ENCODE results near the gene PTPN13. TPM values are rescaled to one million over a fixed set of nuclear protein-coding genes. Genes with fewer than 3 reads are reported as not detected.
A peak's percentile ranks its signal among the peaks of the same experiment; 100 is the strongest.

PTPN13 gene
- total and polyA plus RNA-seq, 4 donors: 21.7 to 170 (median 44.6) TPM

DNA sequence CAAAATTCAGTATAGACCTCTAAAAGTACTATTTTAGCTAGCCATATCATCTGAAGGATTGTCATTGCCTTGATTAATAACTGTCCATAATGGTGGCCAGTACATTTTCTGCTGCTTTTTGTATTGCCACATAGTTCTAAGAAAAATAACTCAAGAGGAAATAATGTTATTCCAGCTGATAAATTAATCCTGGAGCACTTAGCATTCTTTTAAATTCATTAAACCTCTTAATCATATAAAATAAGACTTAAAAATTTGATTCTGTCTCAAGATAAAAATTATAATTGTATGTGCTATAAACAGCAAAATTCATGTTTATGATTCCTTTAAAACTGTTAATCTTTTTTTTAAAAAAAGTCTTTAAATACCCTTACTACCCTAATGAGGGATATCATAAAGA, 12.7 kb downstream of the PTPN13 start:
- H3K27ac ChIP-seq (ENCODE audit: low read depth, low read length): no peak overlapping the region
- no peaks in the 10 kb centered on the region for H3K27me3 ChIP-seq (ENCODE audit: control insufficient read depth, insufficient read depth, low read length)
- H3K4me3 ChIP-seq (ENCODE audit: low read depth, low read length): no peak overlapping the region
- no peaks in the 10 kb centered on the region for H3K36me3 ChIP-seq (ENCODE audit: control insufficient read depth, insufficient read depth, low read length)
- H3K4me1 ChIP-seq (ENCODE audit: control insufficient read depth, insufficient read depth, low read length): no peaks in the 10 kb centered on the region
- DNase-seq (ENCODE audit: low read depth in 4 of 6, low spot score in 6 of 6): no peak
- no peaks in the 10 kb centered on the region for H3K9me3 ChIP-seq (ENCODE audit: control insufficient read depth, insufficient read depth, low read length)

DNA sequence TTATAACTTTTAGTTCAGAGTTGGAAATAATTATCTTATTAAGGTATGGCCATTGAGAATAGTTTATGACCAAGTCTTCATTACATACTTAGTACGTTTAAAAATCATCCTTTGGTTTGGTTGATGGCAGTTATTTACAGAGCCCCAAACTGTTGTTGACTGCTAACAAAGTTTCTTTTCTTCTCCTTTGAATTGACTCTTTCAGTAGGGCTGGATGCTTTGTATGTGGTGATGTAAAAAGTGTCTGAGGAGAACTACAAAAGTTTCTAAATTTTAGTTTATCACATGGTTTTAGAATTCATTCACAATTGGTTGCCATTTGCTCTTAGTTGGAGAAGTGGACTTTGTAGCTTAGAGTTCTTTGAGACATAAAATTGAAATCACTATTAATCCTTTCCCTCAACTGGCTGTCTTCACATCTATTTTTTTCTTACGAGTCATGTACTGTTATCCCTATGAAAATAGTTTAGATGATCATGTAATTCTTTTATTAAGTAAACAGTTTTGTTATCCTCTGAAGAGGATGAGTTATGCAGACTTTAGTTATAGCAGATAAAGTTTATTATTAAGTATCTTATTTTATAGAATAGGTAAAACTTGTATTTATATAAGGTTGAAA, 14.8 kb downstream of the PTPN13 start:
- peak in 1 of 6 donors; percentile 16 for DNase-seq (ENCODE audit: low read depth in 4 of 6, low spot score in 6 of 6)
- H3K9me3 ChIP-seq (ENCODE audit: control insufficient read depth, insufficient read depth, low read length): no peaks in the 10 kb centered on the region
- H3K4me3 ChIP-seq (ENCODE audit: low read depth, low read length): no peak overlapping the region

DNA sequence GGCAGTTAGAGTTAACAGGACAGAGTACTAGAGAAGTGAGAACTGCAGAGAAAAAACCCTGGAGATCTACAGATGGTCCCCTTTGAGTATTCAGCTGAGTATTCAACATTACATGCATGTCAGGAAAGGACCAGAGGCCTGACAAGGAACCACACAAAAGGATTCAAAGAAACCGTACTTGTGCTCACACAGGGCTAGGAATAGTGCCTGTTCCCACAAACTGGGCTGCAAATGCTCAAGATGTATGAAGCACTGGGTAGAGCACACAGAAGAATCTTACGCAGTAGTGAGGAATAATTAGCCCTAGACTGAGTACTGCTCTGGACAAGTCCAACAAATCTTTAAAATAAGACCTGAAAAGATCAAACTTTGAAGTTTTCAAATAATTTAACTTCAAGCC, 17.6 kb downstream of the PTPN13 start:
- no peaks in the 10 kb centered on the region for H3K27me3 ChIP-seq (ENCODE audit: control insufficient read depth, insufficient read depth, low read length)

More for the DNA sequence above, 14.8 kb downstream of the PTPN13 start:
- H3K27ac ChIP-seq (ENCODE audit: low read depth, low read length): peak overlapping the region; percentile 6
- H3K27me3 ChIP-seq (ENCODE audit: control insufficient read depth, insufficient read depth, low read length): no peaks in the 10 kb centered on the region
- WGBS (ENCODE audit: insufficient coverage): no CpG with 5 or more reads among the region's 2 CpGs
- H3K36me3 ChIP-seq (ENCODE audit: control insufficient read depth, insufficient read depth, low read length): no peaks in the 10 kb centered on the region
- H3K4me1 ChIP-seq (ENCODE audit: control insufficient read depth, insufficient read depth, low read length): peaks cover 2% of the 10 kb centered on the region

DNA sequence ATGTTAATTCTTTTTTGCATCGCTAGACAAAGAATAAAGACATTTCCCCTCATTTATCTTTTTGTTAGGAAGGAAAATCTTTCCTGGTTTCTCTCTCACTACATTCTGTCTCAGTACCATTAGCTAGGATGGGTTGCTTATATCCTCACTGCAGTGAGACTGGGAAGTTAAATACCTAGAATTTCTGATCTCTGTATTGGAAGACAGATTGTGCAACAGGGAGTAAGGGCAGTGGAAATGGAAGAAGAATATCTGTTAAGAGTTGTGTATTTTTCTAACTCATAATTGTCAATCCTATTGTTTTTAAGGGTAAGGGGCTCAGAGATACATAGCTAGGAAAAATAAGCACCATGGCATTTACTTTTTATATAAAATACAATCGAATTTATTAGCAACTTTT, 19.6 kb downstream of the PTPN13 start:
- Histone ChIP-seq H3K4me3 (ENCODE audit: low read depth, low read length) (no peak overlapping the region), H3K27ac (ENCODE audit: low read depth, low read length) (no peak overlapping the region), H3K27me3 (ENCODE audit: control insufficient read depth, insufficient read depth, low read length) (no peaks in the 10 kb centered on the region), H3K9me3 (ENCODE audit: control insufficient read depth, insufficient read depth, low read length) (no peaks in the 10 kb centered on the region), H3K4me1 (ENCODE audit: control insufficient read depth, insufficient read depth, low read length) (peaks cover 2% of the 10 kb centered on the region), H3K36me3 (ENCODE audit: control insufficient read depth, insufficient read depth, low read length) (no peaks in the 10 kb centered on the region)
- DNase-seq (ENCODE audit: low read depth in 4 of 6, low spot score in 6 of 6): no peak
- no CpG with 5 or more reads among the region's 2 CpGs for WGBS (ENCODE audit: insufficient coverage)

More for the DNA sequence above, 17.6 kb downstream of the PTPN13 start:
- Histone ChIP-seq H3K36me3 (ENCODE audit: control insufficient read depth, insufficient read depth, low read length) (no peaks in the 10 kb centered on the region), H3K4me1 (ENCODE audit: control insufficient read depth, insufficient read depth, low read length) (peaks cover 2% of the 10 kb centered on the region), H3K9me3 (ENCODE audit: control insufficient read depth, insufficient read depth, low read length) (no peaks in the 10 kb centered on the region), H3K4me3 (ENCODE audit: low read depth, low read length) (no peak overlapping the region), H3K27ac (ENCODE audit: low read depth, low read length) (no peak overlapping the region)
- WGBS (ENCODE audit: insufficient coverage): 38% methylated on average over 2 of the region's 2 CpGs
- peak in 2 of 6 donors; percentile 13 to 49 for DNase-seq (ENCODE audit: low read depth in 4 of 6, low spot score in 6 of 6)

DNA sequence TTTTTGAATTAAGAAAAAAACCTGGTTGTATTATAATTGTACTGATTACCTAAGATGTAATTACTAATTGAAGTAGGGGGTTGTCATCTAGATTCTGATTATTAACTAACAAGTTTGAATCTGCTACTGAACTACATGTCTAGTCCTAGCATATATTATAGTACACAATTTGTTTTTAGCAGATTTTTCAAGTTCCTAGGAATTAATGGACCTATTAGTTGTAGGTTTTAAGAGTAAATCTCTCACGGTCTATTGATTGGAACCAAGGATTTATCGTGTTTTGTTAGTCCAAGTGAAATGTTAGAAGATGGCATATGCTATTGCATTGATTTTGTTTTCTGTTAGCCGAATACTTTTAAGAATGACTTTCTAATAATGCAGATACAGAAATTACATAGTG, 20.8 kb downstream of the PTPN13 start:
- H3K4me1 ChIP-seq (ENCODE audit: control insufficient read depth, insufficient read depth, low read length): peaks cover 2% of the 10 kb centered on the region
- H3K27ac ChIP-seq (ENCODE audit: low read depth, low read length): no peak overlapping the region
- H3K9me3 ChIP-seq (ENCODE audit: control insufficient read depth, insufficient read depth, low read length): no peaks in the 10 kb centered on the region
- H3K27me3 ChIP-seq (ENCODE audit: control insufficient read depth, insufficient read depth, low read length): no peaks in the 10 kb centered on the region
- no CpG with 5 or more reads among the region's 3 CpGs for WGBS (ENCODE audit: insufficient coverage)
- no peaks in the 10 kb centered on the region for H3K36me3 ChIP-seq (ENCODE audit: control insufficient read depth, insufficient read depth, low read length)
- no peak overlapping the region for H3K4me3 ChIP-seq (ENCODE audit: low read depth, low read length)
- DNase-seq (ENCODE audit: low read depth in 4 of 6, low spot score in 6 of 6): no peak

DNA sequence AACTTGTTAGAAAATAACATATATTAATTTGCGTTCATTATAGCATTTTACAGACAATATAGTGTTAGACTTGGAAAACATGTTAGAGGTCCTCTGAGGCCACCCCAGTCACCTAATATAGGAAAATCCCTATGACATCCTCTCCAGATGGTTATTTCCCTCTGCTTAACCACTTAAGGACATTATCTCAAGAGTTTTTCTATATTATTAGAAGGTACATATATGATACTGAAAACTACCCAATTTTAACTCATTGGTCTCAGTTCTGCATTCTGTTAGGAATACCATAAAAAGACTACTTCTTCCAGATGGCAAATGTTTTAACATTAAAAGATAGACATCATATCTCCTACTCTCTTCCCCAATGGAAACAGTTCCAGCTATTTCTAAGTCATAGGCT, 21.4 kb downstream of the PTPN13 start:
- H3K36me3 ChIP-seq (ENCODE audit: control insufficient read depth, insufficient read depth, low read length): no peaks in the 10 kb centered on the region
- no peaks in the 10 kb centered on the region for H3K27me3 ChIP-seq (ENCODE audit: control insufficient read depth, insufficient read depth, low read length)
- H3K4me3 ChIP-seq (ENCODE audit: low read depth, low read length): no peak overlapping the region
- WGBS (ENCODE audit: insufficient coverage): no CpG with 5 or more reads among the region's 1 CpG
- no peak for DNase-seq (ENCODE audit: low read depth in 4 of 6, low spot score in 6 of 6)
- no peak overlapping the region for H3K27ac ChIP-seq (ENCODE audit: low read depth, low read length)
- H3K9me3 ChIP-seq (ENCODE audit: control insufficient read depth, insufficient read depth, low read length): no peaks in the 10 kb centered on the region
- H3K4me1 ChIP-seq (ENCODE audit: control insufficient read depth, insufficient read depth, low read length): peaks cover 2% of the 10 kb centered on the region

DNA sequence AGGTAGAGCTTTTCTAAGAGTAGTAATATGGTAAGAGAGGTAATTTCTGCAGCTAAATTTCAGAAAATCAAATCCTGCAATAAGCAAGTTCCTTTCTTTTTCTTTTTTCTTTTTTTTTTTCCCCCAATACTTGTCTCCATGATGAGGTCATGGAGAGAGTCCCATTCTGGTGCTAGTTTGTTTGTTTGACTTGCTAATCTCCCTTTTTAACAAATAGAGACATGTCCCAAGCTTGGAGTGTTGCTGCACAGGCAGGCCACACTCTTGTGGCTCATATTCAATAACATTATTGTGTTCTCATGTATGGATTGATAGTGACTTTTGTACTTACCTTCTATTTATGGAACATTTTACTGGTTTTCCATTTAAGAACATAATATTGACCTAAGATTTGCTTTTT, 25.5 kb downstream of the PTPN13 start:
- no peak for DNase-seq (ENCODE audit: low read depth in 4 of 6, low spot score in 6 of 6)
- no peak overlapping the region for H3K27ac ChIP-seq (ENCODE audit: low read depth, low read length)
- H3K4me1 ChIP-seq (ENCODE audit: control insufficient read depth, insufficient read depth, low read length): no peaks in the 10 kb centered on the region
- no peaks in the 10 kb centered on the region for H3K9me3 ChIP-seq (ENCODE audit: control insufficient read depth, insufficient read depth, low read length)
- no peaks in the 10 kb centered on the region for H3K27me3 ChIP-seq (ENCODE audit: control insufficient read depth, insufficient read depth, low read length)
- no peak overlapping the region for H3K4me3 ChIP-seq (ENCODE audit: low read depth, low read length)
- H3K36me3 ChIP-seq (ENCODE audit: control insufficient read depth, insufficient read depth, low read length): no peaks in the 10 kb centered on the region

DNA sequence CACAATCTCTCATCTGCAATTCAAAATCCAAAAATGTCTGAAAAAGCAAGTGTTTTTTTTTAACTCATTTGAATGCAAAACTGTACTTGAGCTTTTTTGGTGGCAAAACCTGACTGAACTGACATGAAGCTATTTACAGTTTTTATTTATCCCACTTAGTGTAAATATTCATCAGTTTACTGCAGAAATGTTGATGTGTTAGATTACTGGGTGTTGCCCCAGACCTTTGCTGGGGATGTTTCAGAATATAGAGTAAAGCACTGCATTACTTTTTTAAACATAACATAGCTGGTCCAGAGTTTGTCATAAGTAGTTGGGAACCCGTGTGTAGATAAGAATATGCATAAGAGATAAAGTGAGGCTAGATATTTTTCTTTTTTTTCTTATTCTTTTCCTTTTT, 27.3 kb downstream of the PTPN13 start:
- H3K4me1 ChIP-seq (ENCODE audit: control insufficient read depth, insufficient read depth, low read length): no peaks in the 10 kb centered on the region
- no peak for DNase-seq (ENCODE audit: low read depth in 4 of 6, low spot score in 6 of 6)
- H3K4me3 ChIP-seq (ENCODE audit: low read depth, low read length): no peak overlapping the region
- no peak overlapping the region for H3K27ac ChIP-seq (ENCODE audit: low read depth, low read length)
- no peaks in the 10 kb centered on the region for H3K27me3 ChIP-seq (ENCODE audit: control insufficient read depth, insufficient read depth, low read length)
- no peaks in the 10 kb centered on the region for H3K36me3 ChIP-seq (ENCODE audit: control insufficient read depth, insufficient read depth, low read length)
- no CpG with 5 or more reads among the region's 1 CpG for WGBS (ENCODE audit: insufficient coverage)
- no peaks in the 10 kb centered on the region for H3K9me3 ChIP-seq (ENCODE audit: control insufficient read depth, insufficient read depth, low read length)

DNA sequence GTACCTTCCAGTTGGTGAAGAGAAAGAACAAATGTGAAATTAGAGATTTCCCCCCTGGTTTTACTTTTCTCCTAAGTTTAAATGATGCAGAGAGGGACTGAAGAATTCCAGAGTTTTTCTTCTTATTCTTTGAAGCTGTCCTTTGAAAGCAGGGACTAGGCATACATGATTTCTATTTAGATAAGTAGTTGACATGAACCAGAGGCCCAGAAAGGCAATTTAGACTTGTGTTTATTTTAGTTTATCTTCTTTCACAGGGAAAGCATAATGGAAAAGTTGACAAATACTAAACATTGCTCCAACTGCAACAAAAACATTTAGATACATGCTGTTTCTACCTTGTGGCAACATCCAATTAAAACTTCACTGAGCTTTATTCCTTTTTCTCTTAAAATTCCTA, 32.0 kb downstream of the PTPN13 start:
- no peaks in the 10 kb centered on the region for H3K27me3 ChIP-seq (ENCODE audit: control insufficient read depth, insufficient read depth, low read length)
- H3K9me3 ChIP-seq (ENCODE audit: control insufficient read depth, insufficient read depth, low read length): no peaks in the 10 kb centered on the region
- no peak overlapping the region for H3K4me3 ChIP-seq (ENCODE audit: low read depth, low read length)
- H3K4me1 ChIP-seq (ENCODE audit: control insufficient read depth, insufficient read depth, low read length): no peaks in the 10 kb centered on the region
- no peaks in the 10 kb centered on the region for H3K36me3 ChIP-seq (ENCODE audit: control insufficient read depth, insufficient read depth, low read length)
- DNase-seq (ENCODE audit: low read depth in 4 of 6, low spot score in 6 of 6): no peak
- no peak overlapping the region for H3K27ac ChIP-seq (ENCODE audit: low read depth, low read length)

DNA sequence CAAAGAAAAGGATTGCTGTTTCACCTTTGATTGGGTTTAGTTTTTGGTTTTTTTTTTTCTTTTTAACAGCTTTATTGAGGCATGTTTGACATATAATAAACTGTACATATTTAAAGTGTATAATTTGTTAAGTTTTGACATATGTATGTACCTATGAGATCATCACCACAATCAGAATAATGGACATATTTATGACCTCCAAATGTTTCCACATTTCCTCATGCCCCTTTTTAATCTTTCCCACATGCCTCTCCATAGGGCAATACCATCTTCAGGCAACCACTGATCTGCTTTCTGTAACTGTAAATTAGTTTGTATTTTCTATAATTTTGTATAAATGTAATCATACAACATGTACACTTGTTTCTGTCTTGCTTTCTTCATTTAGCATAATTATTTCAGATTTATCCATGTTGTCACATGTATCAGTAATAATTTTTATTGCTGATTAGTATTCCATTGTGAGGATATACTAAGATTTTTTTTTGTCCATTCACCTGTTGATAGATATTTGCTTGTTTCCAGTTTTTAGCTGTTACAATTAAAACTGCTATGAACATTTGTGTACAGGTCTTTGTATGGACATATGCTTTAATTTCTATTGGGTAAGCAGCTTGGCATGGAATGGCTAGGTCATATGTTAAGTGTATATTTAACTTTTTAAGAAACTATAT, 33.5 kb downstream of the PTPN13 start:
- Histone ChIP-seq H3K4me3 (ENCODE audit: low read depth, low read length) (no peak overlapping the region), H3K27me3 (ENCODE audit: control insufficient read depth, insufficient read depth, low read length) (no peaks in the 10 kb centered on the region), H3K9me3 (ENCODE audit: control insufficient read depth, insufficient read depth, low read length) (no peaks in the 10 kb centered on the region), H3K4me1 (ENCODE audit: control insufficient read depth, insufficient read depth, low read length) (no peaks in the 10 kb centered on the region), H3K27ac (ENCODE audit: low read depth, low read length) (no peak overlapping the region), H3K36me3 (ENCODE audit: control insufficient read depth, insufficient read depth, low read length) (no peaks in the 10 kb centered on the region)
- no peak for DNase-seq (ENCODE audit: low read depth in 4 of 6, low spot score in 6 of 6)

Data from spinal cord (tissue), 10 donors.